ENCODE data around the gene MEIS1. TPM values are rescaled to one million over a fixed set of nuclear protein-coding genes. Genes with fewer than 3 reads are reported as not detected.
A peak's percentile ranks its signal among the peaks of the same experiment; 100 is the strongest.

MEIS1 gene
- total and polyA plus RNA-seq, 2 experiments from 2014 or later: 0.16 to 0.28 TPM

GRCh38 chr2:66436581-66437001 is 1.7 kb downstream of the MEIS1 start:
- ATAC-seq: no peak
- Histone ChIP-seq H4K20me1 (replicated peaks; ENCODE audit: insufficient read depth) (peaks cover 21% of the 10 kb centered on the region; the same call in 1 of the 2 replicates), H3K27ac (ENCODE audit: low read depth) (no peak overlapping the region), H3K4me1 (ENCODE audit: insufficient read depth) (peaks cover 76% of the 10 kb centered on the region), H3K27me3 (ENCODE audit: insufficient read depth) (peaks cover 98% of the 10 kb centered on the region), H3K9me2 (ENCODE audit: insufficient read depth) (no peaks in the 10 kb centered on the region), H3F3A (replicated peaks; ENCODE audit: low read depth) (peaks cover 26% of the 10 kb centered on the region), H3K4me2 (peak overlapping the region; percentile 46), H3K79me2 (replicated peaks; ENCODE audit: insufficient read depth) (no peaks in the 10 kb centered on the region), H2AFZ (no peak overlapping the region), H3K4me3 (no peak overlapping the region), H3K36me3 (ENCODE audit: insufficient read depth) (no peaks in the 10 kb centered on the region)
- H3K27ac Mint-ChIP-seq: no peak overlapping the region
- H3K27me3 Mint-ChIP-seq (ENCODE audit: insufficient read depth, low read depth, poor library complexity): peaks cover 98% of the 10 kb centered on the region
- DNase-seq (ENCODE audit: low spot score): peak; percentile 13
- TF ChIP-seq EZH2 (IDR thresholded peaks at IDR 0.05; ENCODE audit: low read depth, unreplicated experiment): peak; percentile 87
- TF ChIP-seq ZNF114 (CRISPR knock-in tag; IDR thresholded peaks at IDR 0.05): no peak
- no peak for TF ChIP-seq ZNF462 (CRISPR knock-in tag; IDR thresholded peaks at IDR 0.05)
- no peaks in the 10 kb centered on the region; the same call in 2 of the 3 replicates for H3K36me3 Mint-ChIP-seq (ENCODE audit: low read depth)
- H3K4me1 Mint-ChIP-seq: peaks cover 70% of the 10 kb centered on the region
- peak overlapping the region; percentile 13; the same call in 1 of the 3 replicates for H3K4me3 Mint-ChIP-seq
- H3K9me3 Mint-ChIP-seq: peaks cover 3% of the 10 kb centered on the region; the same call in 1 of the 3 replicates

GRCh38 chr2:66437109-66437690 is 2.3 kb downstream of the MEIS1 start:
- Mint-ChIP-seq H3K36me3 (ENCODE audit: low read depth) (no peaks in the 10 kb centered on the region; the same call in 2 of the 3 replicates), H3K27me3 (ENCODE audit: insufficient read depth, low read depth, poor library complexity) (peaks cover 98% of the 10 kb centered on the region), H3K4me3 (no peak overlapping the region), H3K9me3 (peaks cover 3% of the 10 kb centered on the region; the same call in 1 of the 3 replicates), H3K4me1 (peaks cover 69% of the 10 kb centered on the region), H3K27ac (no peak overlapping the region)
- no peak for DNase-seq (ENCODE audit: low spot score)
- Histone ChIP-seq H2AFZ (no peak overlapping the region), H3K27ac (ENCODE audit: low read depth) (no peak overlapping the region), H3K27me3 (ENCODE audit: insufficient read depth) (peaks cover 98% of the 10 kb centered on the region), H4K20me1 (replicated peaks; ENCODE audit: insufficient read depth) (peaks cover 21% of the 10 kb centered on the region; the same call in 1 of the 2 replicates), H3K9me2 (ENCODE audit: insufficient read depth) (no peaks in the 10 kb centered on the region), H3K4me3 (peak overlapping the region; percentile 31; the same call in 1 of the 2 replicates), H3K36me3 (ENCODE audit: insufficient read depth) (no peaks in the 10 kb centered on the region), H3K4me1 (ENCODE audit: insufficient read depth) (peaks cover 82% of the 10 kb centered on the region), H3K79me2 (replicated peaks; ENCODE audit: insufficient read depth) (no peaks in the 10 kb centered on the region), H3F3A (replicated peaks; ENCODE audit: low read depth) (peaks cover 26% of the 10 kb centered on the region), H3K4me2 (peak overlapping the region; percentile 46)
- TF ChIP-seq JUNB (IDR thresholded peaks at IDR 0.05; ENCODE audit: unreplicated experiment) (no peak), EZH2 (IDR thresholded peaks at IDR 0.05; ENCODE audit: low read depth, unreplicated experiment) (peak; percentile 57)
- no peak for ATAC-seq
